HG02970 (cell line): ENCODE results near the gene OR6J1.
"Not testable (repeated sequence)": the region's sequence is repeated elsewhere in the genome, so short reads cannot be mapped to it uniquely, and the experiment has no call there.

Experiments
- ATAC-seq: cut with Tn5 transposase; IDR thresholded peaks from one replicate; pipeline ENCODE4 v1.9.1; 2021; ENCODE audit warnings: mild to moderate bottlenecking, moderate library complexity, moderate number of reproducible peaks; ENCODE audit not compliant: unreplicated experiment, low FRiP score

Gene OR6J1

GRCh38 chr14:22610931-22611330, 33.2 kb downstream of the OR6J1 start:
- ATAC-seq, result no peak

- ATAC-seq, result no peak
Measured at GRCh38 chr14:22607291-22607690, 36.9 kb downstream of the OR6J1 start.

- no peak for ATAC-seq
Measured at GRCh38 chr14:22606380-22606779, 37.8 kb downstream of the OR6J1 start.

GRCh38 chr14:22602862-22603261, 41.3 kb downstream of the OR6J1 start:
- ATAC-seq, result no peak

GRCh38 chr14:22601996-22602395, 42.2 kb downstream of the OR6J1 start:
- no peak for ATAC-seq

- ATAC-seq, result no peak
Measured at GRCh38 chr14:22601456-22601855, 42.7 kb downstream of the OR6J1 start.

GRCh38 chr14:22600027-22600426, 44.1 kb downstream of the OR6J1 start:
- ATAC-seq, result no peak

- no peak for ATAC-seq
Measured at GRCh38 chr14:22599349-22599748, 44.8 kb downstream of the OR6J1 start.

GRCh38 chr14:22598896-22599244, 45.3 kb downstream of the OR6J1 start:
- no peak for ATAC-seq

GRCh38 chr14:22598099-22598895, 45.9 kb downstream of the OR6J1 start, which contains the start of gene ABHD4:
Gene ABHD4 (plus strand): TSS chr14:22598300. CDS start chr14:22598307, 7 bp downstream.
- no peak for ATAC-seq

- ATAC-seq, result no peak
Measured at GRCh38 chr14:22597771-22598098, 46.4 kb downstream of the OR6J1 start.

- no peak for ATAC-seq
Measured at GRCh38 chr14:22597265-22597664, 46.9 kb downstream of the OR6J1 start.

- no peak for ATAC-seq
Measured at GRCh38 chr14:22596354-22596879, 47.7 kb downstream of the OR6J1 start.

- ATAC-seq, result no peak
Measured at GRCh38 chr14:22594156-22594716, 49.9 kb downstream of the OR6J1 start.

GRCh38 chr14:22593601-22594000, 50.6 kb downstream of the OR6J1 start:
- no peak for ATAC-seq

- ATAC-seq, result no peak
Measured at GRCh38 chr14:22593189-22593588, 51.0 kb downstream of the OR6J1 start.

- peak; percentile 91 for ATAC-seq
Measured at GRCh38 chr14:22589096-22589839, 54.9 kb downstream of the OR6J1 start, which contains the start of gene DAD1. Gene DAD1 (minus strand): TSS chr14:22589224. CDS start chr14:22589157, 67 bp downstream.

- peak; percentile 3 for ATAC-seq
Measured at GRCh38 chr14:22588526-22589095, 55.5 kb downstream of the OR6J1 start.

GRCh38 chr14:22587677-22588422, 56.3 kb downstream of the OR6J1 start:
- not testable (repeated sequence) for ATAC-seq

- no peak for ATAC-seq
Measured at GRCh38 chr14:22587247-22587646, 56.9 kb downstream of the OR6J1 start.
